A673 (cell line): ENCODE measurements around the gene TMEM165. TPM values are rescaled to one million over a fixed set of nuclear protein-coding genes. Genes with fewer than 3 reads are reported as not detected.
A peak's percentile ranks its signal among the peaks of the same experiment; 100 is the strongest.

Experiments
- BruUV-seq: library from RNA; stranded (reverse); fragments of 400-500 nt; replicated peaks from 2 replicates; lab custom pipeline; 2021; lab: Mats Ljungman, UMichigan
- CTCF ChIA-PET: fragments of 300-600 bp; sonication (Branson Sonifier 250); formaldehyde crosslinking; loops from one replicate; lab custom pipeline; 2022; ENCODE audit warnings: antibody characterized with exemption; lab: Charles Lee
- POLR2A ChIA-PET: fragments of 300-600 bp; sonication (Branson Sonifier 250); formaldehyde crosslinking; loops from one replicate; lab custom pipeline; 2022; ENCODE audit warnings: antibody characterized with exemption; ENCODE audit not compliant: low non-redundant PET; lab: Charles Lee
- DNase-seq: peaks from one replicate; pipeline ENCODE4 v3.0.0-alpha.2; 2015; ENCODE audit warnings: low spot score
- H3K27ac ChIP-seq: fragments of 200-600 bp; sonication (generic); 2 replicates; pipeline ENCODE4 v1.5.1; 2016; ENCODE audit warnings: mixed run types, low read depth, mild to moderate bottlenecking, mixed read lengths, antibody characterized with exemption, low read length; ENCODE audit not compliant: poor library complexity, severe bottlenecking
- H3K27me3 ChIP-seq: fragments of 200-600 bp; sonication (generic); replicated peaks from 2 replicates; pipeline ENCODE4 v1.6.1; 2017; ENCODE audit warnings: mixed run types, low read depth, mild to moderate bottlenecking, mixed read lengths, antibody characterized with exemption, low read length; ENCODE audit not compliant: insufficient read depth, poor library complexity
- H3K36me3 ChIP-seq: fragments of 200-600 bp; sonication (generic); 2 replicates; pipeline ENCODE4 v1.6.1; 2016; ENCODE audit warnings: mixed run types, mild to moderate bottlenecking, mixed read lengths, antibody characterized with exemption, low read length; ENCODE audit not compliant: insufficient read depth, poor library complexity, severe bottlenecking
- H3K4me1 ChIP-seq: fragments of 200-600 bp; sonication (generic); 2 replicates; pipeline ENCODE4 v1.6.1; 2017; ENCODE audit warnings: mixed run types, mild to moderate bottlenecking, mixed read lengths, antibody characterized with exemption, low read length; ENCODE audit not compliant: insufficient read depth, poor library complexity, severe bottlenecking
- H3K4me3 ChIP-seq: fragments of 200-600 bp; sonication (generic); 2 replicates; pipeline ENCODE4 v1.5.1; 2016; ENCODE audit warnings: low read depth, mixed run types, mild to moderate bottlenecking, mixed read lengths, low read length; ENCODE audit not compliant: poor library complexity, severe bottlenecking
- H3K9me3 ChIP-seq: fragments of 200-600 bp; sonication (generic); 2 replicates; pipeline ENCODE4 v1.6.1; 2016; ENCODE audit warnings: mixed run types, low read depth, mild to moderate bottlenecking, mixed read lengths, antibody characterized with exemption, low read length; ENCODE audit not compliant: poor library complexity, severe bottlenecking
- CTCF ChIP-seq: fragments of 300-800, 200-600 bp; sonication (generic); conservative IDR thresholded peaks from 2 replicates; pipeline ENCODE4 v1.5.1; 2017; ENCODE audit warnings: low read depth, mild to moderate bottlenecking, antibody characterized with exemption, low read length, moderate library complexity, mixed read lengths
- EZH2 ChIP-seq: fragments of 200-600 bp; sonication (generic); IDR thresholded peaks from 2 replicates; pipeline ENCODE4 v1.6.1; 2017; ENCODE audit warnings: borderline replicate concordance, low read depth, mild to moderate bottlenecking, mixed read lengths, antibody characterized with exemption, low read length; ENCODE audit not compliant: poor library complexity, severe bottlenecking
- intact Hi-C: fragments of 100-400 bp; cut with micrococcal nuclease; formaldehyde crosslinking; loops from one replicate; pipeline ENCODE4 v1.10.0; 2022; ENCODE audit not compliant: unreplicated experiment
- total RNA-seq: library from RNA; stranded (reverse); gene quantifications from 2 replicates; pipeline ENCODE4 v1.2.3, GENCODE V29; 2021

The TMEM165 gene
- total RNA-seq, 1 experiment from 2014 or later, result 34.7 TPM

GRCh38 chr4:55397126-55397436, 1.3 kb downstream of the TMEM165 start:
- no peak for TF ChIP-seq CTCF
- no peak for TF ChIP-seq EZH2
- intact Hi-C loops, result no loop called here
- CTCF ChIA-PET, result no interaction called here
- no peak for DNase-seq
- H3K27ac ChIP-seq, result peak overlapping the region; percentile 81
- POLR2A ChIA-PET, result no interaction called here
- peak overlapping the region; percentile 78 for H3K4me3 ChIP-seq
- H3K4me1 ChIP-seq, result peaks cover 9% of the 10 kb centered on the region
- H3K9me3 ChIP-seq, result no peaks in the 10 kb centered on the region
- H3K27me3 ChIP-seq, result no peaks in the 10 kb centered on the region
- H3K36me3 ChIP-seq, result no peaks in the 10 kb centered on the region
- TSS peak; percentile 30 for BruUV-seq

DNA sequence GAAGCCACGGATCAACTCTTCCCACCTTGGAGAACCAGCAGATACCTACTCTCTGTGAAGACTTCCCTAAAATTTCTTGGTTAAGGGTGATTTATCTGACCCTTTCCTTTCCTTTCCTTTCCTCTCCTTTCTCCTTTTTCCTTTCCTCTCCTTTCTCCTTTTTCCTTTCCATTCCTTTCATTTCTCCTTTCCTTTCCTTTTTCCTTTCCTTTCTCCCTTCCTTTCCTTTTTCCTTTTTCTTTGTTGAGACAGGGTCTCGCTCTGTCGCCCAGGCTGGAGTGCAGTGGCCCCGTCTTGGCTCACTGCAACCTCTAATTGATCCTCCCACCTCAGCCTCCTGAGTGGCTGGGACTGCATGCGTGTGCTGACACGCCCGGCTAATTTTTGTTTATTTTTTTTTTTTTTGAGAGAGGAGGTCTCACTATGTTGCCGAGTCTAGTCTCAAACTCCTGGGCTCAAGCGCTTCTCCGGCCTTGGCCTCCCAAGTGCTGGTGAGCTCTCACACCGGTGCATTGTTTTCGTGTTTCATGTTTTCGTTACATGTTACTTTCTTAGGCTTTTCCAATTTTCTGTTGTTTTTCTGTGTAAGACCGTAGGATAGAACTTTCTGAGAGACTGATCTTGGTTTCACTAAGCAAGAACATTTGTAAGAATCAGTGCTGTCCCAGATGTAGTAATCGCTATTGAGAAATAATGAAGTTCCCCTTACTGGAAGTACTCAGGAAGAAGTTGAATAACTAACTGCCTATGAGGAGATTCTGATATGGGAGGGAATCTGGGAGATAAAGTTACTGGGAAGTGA, 2.0 kb downstream of the TMEM165 start:
- no peaks in the 10 kb centered on the region for H3K36me3 ChIP-seq
- no peaks in the 10 kb centered on the region for H3K9me3 ChIP-seq
- ChIA-PET CTCF (no interaction called here), POLR2A (no interaction called here)
- H3K27ac ChIP-seq, result peak overlapping the region; percentile 81
- no peak for TF ChIP-seq EZH2
- TF ChIP-seq CTCF, result no peak
- H3K4me1 ChIP-seq, result peaks cover 9% of the 10 kb centered on the region
- no peak for DNase-seq
- peak overlapping the region; percentile 78 for H3K4me3 ChIP-seq
- BruUV-seq, result no TSS peak
- intact Hi-C loops, result no loop called here
- no peaks in the 10 kb centered on the region for H3K27me3 ChIP-seq

DNA sequence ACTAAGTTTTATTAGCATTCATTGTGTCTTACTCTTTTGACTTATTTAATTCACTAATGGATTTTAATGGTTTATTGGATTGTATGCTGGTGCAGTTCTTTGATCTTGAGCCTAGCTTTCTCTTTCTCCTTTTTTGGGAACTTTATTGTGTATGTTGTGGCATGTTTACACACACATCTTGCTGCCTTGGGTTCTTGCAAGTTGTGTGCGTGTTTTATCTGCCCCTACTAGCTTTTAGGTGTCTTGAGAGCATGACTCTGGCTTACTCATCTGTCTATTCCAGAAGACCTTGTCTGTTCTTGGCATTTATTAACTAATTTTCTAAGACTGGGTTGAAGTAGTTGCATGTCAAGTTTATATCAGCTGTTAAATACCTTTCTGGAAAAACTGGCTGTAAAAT, 2.7 kb downstream of the TMEM165 start:
- TF ChIP-seq EZH2, result no peak
- no peak for TF ChIP-seq CTCF
- CTCF ChIA-PET, result interaction anchor here (0.7 kb wide), 1 partner anchor 31 kb away, joined by 5 read pairs; no protein-coding TSS in a partner anchor
- DNase-seq, result no peak
- Histone ChIP-seq H3K27ac (no peak overlapping the region), H3K27me3 (no peaks in the 10 kb centered on the region), H3K9me3 (no peaks in the 10 kb centered on the region), H3K4me1 (peaks cover 9% of the 10 kb centered on the region), H3K36me3 (no peaks in the 10 kb centered on the region), H3K4me3 (peak overlapping the region; percentile 78)
- no TSS peak for BruUV-seq
- intact Hi-C loops, result no loop called here
- POLR2A ChIA-PET, result no interaction called here
